ENCODE data around the gene LIPK. TPM values are rescaled to one million over a fixed set of nuclear protein-coding genes. Genes with fewer than 3 reads are reported as not detected.

The LIPK gene
- total RNA-seq, 1 donor from 2014 or later, result not detected

- Histone ChIP-seq H3K79me2 (ENCODE audit: insufficient read depth, low read length) (no peaks in the 10 kb centered on the region), H3K4me3 (ENCODE audit: insufficient read depth, low read depth, low read length) (no peak overlapping the region), H3K9me3 (ENCODE audit: insufficient read depth, low read depth, low read length) (no peaks in the 10 kb centered on the region), H3K27ac (ENCODE audit: low read depth, low read length) (no peak overlapping the region), H3K4me1 (ENCODE audit: insufficient read depth, low read length) (no peaks in the 10 kb centered on the region), H3K27me3 (ENCODE audit: insufficient read depth, low read length) (no peaks in the 10 kb centered on the region), H3K4me2 (ENCODE audit: low read length) (no peak overlapping the region), H3K36me3 (ENCODE audit: insufficient read depth, low read length) (no peaks in the 10 kb centered on the region), H4K20me1 (ENCODE audit: insufficient read depth, low read length) (no peaks in the 10 kb centered on the region), H3K9ac (ENCODE audit: low read length) (no peak overlapping the region), H2AFZ (ENCODE audit: low read depth, low read length) (no peak overlapping the region)
- H3K27ac Mint-ChIP-seq (ENCODE audit: unreplicated experiment), result no peak overlapping the region
- no peaks in the 10 kb centered on the region for H3K9me3 Mint-ChIP-seq (ENCODE audit: unreplicated experiment)
- H3K4me1 Mint-ChIP-seq (ENCODE audit: low read depth, unreplicated experiment), result no peaks in the 10 kb centered on the region
- FAIRE-seq (no peak), DNase-seq (ENCODE audit: low read depth) (no peak)
- H3K36me3 Mint-ChIP-seq (ENCODE audit: low read depth, unreplicated experiment), result no peaks in the 10 kb centered on the region
- H3K4me3 Mint-ChIP-seq (ENCODE audit: unreplicated experiment), result no peak overlapping the region
- TF ChIP-seq EZH2 (IDR thresholded peaks at IDR 0.05; ENCODE audit: insufficient read depth, low read length) (no peak), CTCF (IDR thresholded peaks at IDR 0.05; ENCODE audit: insufficient read depth, low read depth, low read length) (no peak)
- H3K27me3 Mint-ChIP-seq (ENCODE audit: low read depth, unreplicated experiment), result peaks cover 14% of the 10 kb centered on the region
Measured at GRCh38 chr10:88728107-88728763, 22.2 kb downstream of the LIPK start.

- no peak overlapping the region for H3K4me2 ChIP-seq (ENCODE audit: low read length)
- no peak overlapping the region for H3K9ac ChIP-seq (ENCODE audit: low read length)
- no peaks in the 10 kb centered on the region for H4K20me1 ChIP-seq (ENCODE audit: insufficient read depth, low read length)
- H3K27me3 ChIP-seq (ENCODE audit: insufficient read depth, low read length), result no peaks in the 10 kb centered on the region
- no peaks in the 10 kb centered on the region for H3K9me3 ChIP-seq (ENCODE audit: insufficient read depth, low read depth, low read length)
- H3K27ac ChIP-seq (ENCODE audit: low read depth, low read length), result no peak overlapping the region
- TF ChIP-seq EZH2 (IDR thresholded peaks at IDR 0.05; ENCODE audit: insufficient read depth, low read length) (no peak), CTCF (IDR thresholded peaks at IDR 0.05; ENCODE audit: insufficient read depth, low read depth, low read length) (no peak)
- H3K9me3 Mint-ChIP-seq (ENCODE audit: unreplicated experiment), result no peaks in the 10 kb centered on the region
- H3K27ac Mint-ChIP-seq (ENCODE audit: unreplicated experiment), result no peak overlapping the region
- no peaks in the 10 kb centered on the region for H3K36me3 Mint-ChIP-seq (ENCODE audit: low read depth, unreplicated experiment)
- DNase-seq (ENCODE audit: low read depth) (no peak), FAIRE-seq (no peak)
- no peak overlapping the region for H3K4me3 Mint-ChIP-seq (ENCODE audit: unreplicated experiment)
- H3K27me3 Mint-ChIP-seq (ENCODE audit: low read depth, unreplicated experiment), result peaks cover 15% of the 10 kb centered on the region
- no peak overlapping the region for H3K4me3 ChIP-seq (ENCODE audit: insufficient read depth, low read depth, low read length)
- H3K4me1 ChIP-seq (ENCODE audit: insufficient read depth, low read length), result peaks cover 5% of the 10 kb centered on the region
- H2AFZ ChIP-seq (ENCODE audit: low read depth, low read length), result no peak overlapping the region
- H3K36me3 ChIP-seq (ENCODE audit: insufficient read depth, low read length), result no peaks in the 10 kb centered on the region
- no peaks in the 10 kb centered on the region for H3K79me2 ChIP-seq (ENCODE audit: insufficient read depth, low read length)
- peaks cover 2% of the 10 kb centered on the region for H3K4me1 Mint-ChIP-seq (ENCODE audit: low read depth, unreplicated experiment)
Measured at GRCh38 chr10:88730864-88731263, 24.8 kb downstream of the LIPK start.

- no peaks in the 10 kb centered on the region for H3K79me2 ChIP-seq (ENCODE audit: insufficient read depth, low read length)
- no peak overlapping the region for H3K4me2 ChIP-seq (ENCODE audit: low read length)
- H3K4me1 ChIP-seq (ENCODE audit: insufficient read depth, low read length), result peaks cover 5% of the 10 kb centered on the region
- FAIRE-seq (no peak), DNase-seq (ENCODE audit: low read depth) (no peak)
- no peak overlapping the region for H3K4me3 ChIP-seq (ENCODE audit: insufficient read depth, low read depth, low read length)
- no peaks in the 10 kb centered on the region for H3K9me3 ChIP-seq (ENCODE audit: insufficient read depth, low read depth, low read length)
- H3K36me3 ChIP-seq (ENCODE audit: insufficient read depth, low read length), result no peaks in the 10 kb centered on the region
- no peak overlapping the region for H3K4me3 Mint-ChIP-seq (ENCODE audit: unreplicated experiment)
- peaks cover 15% of the 10 kb centered on the region for H3K27me3 Mint-ChIP-seq (ENCODE audit: low read depth, unreplicated experiment)
- TF ChIP-seq EZH2 (IDR thresholded peaks at IDR 0.05; ENCODE audit: insufficient read depth, low read length) (no peak), CTCF (IDR thresholded peaks at IDR 0.05; ENCODE audit: insufficient read depth, low read depth, low read length) (no peak)
- H3K27ac ChIP-seq (ENCODE audit: low read depth, low read length), result no peak overlapping the region
- H2AFZ ChIP-seq (ENCODE audit: low read depth, low read length), result no peak overlapping the region
- H3K9me3 Mint-ChIP-seq (ENCODE audit: unreplicated experiment), result no peaks in the 10 kb centered on the region
- H3K4me1 Mint-ChIP-seq (ENCODE audit: low read depth, unreplicated experiment), result peaks cover 4% of the 10 kb centered on the region
- no peaks in the 10 kb centered on the region for H4K20me1 ChIP-seq (ENCODE audit: insufficient read depth, low read length)
- no peak overlapping the region for H3K9ac ChIP-seq (ENCODE audit: low read length)
- no peaks in the 10 kb centered on the region for H3K27me3 ChIP-seq (ENCODE audit: insufficient read depth, low read length)
- no peak overlapping the region for H3K27ac Mint-ChIP-seq (ENCODE audit: unreplicated experiment)
- no peaks in the 10 kb centered on the region for H3K36me3 Mint-ChIP-seq (ENCODE audit: low read depth, unreplicated experiment)
Measured at GRCh38 chr10:88731296-88731695, 25.2 kb downstream of the LIPK start.
